ENCODE data around the gene ECE2.
A peak's percentile ranks its signal among the peaks of the same experiment; 100 is the strongest.

The ECE2 gene

GRCh38 chr3:184315871-184316661 lies 40.2 kb downstream of the ECE2 start:
- H3K4me3 ChIP-seq (ENCODE audit: low read depth, low read length): peak overlapping the region; percentile 96
- H3K4me1 ChIP-seq (ENCODE audit: control insufficient read depth, insufficient read depth, low read length): peaks cover 4% of the 10 kb centered on the region; the same call in 1 of the 2 replicates
- H3K27ac ChIP-seq (ENCODE audit: extremely low read depth, low read depth, low read length): peak overlapping the region; percentile 100
- H3K36me3 ChIP-seq (ENCODE audit: control insufficient read depth in 2 of 2, insufficient read depth in 1 of 2, low read length in 2 of 2): peaks cover 16 to 59% of the 10 kb centered on the region in 2 experiments
- POLR2A ChIA-PET: interaction anchor here (0.9 to 1.3 kb wide), 4 partner anchors 8 to 19 kb away, joined by 3 to 5 read pairs (median 4); no protein-coding TSS in a partner anchor
- TF ChIP-seq SALL2 (tag by site-specific recombination; IDR thresholded peaks at IDR 0.05; ENCODE audit: borderline replicate concordance) (no peak), ZNF660 (tag by site-specific recombination; IDR thresholded peaks at IDR 0.05) (0 out of 2 replicates have a peak, but pooled peaks have one; percentile 11), HOXD13 (CRISPR knock-in tag; IDR thresholded peaks at IDR 0.05; ENCODE audit: borderline replicate concordance) (no peak), PRDM1 (tag by site-specific recombination; IDR thresholded peaks at IDR 0.05) (peak; percentile 85), ZIC2 (tag by site-specific recombination; IDR thresholded peaks at IDR 0.05) (peak; percentile 41; the same call in 1 of the 2 replicates), HIC1 (tag by site-specific recombination; IDR thresholded peaks at IDR 0.05) (peak; percentile 25; the same call in 1 of the 2 replicates), ZNF211 (tag by site-specific recombination; IDR thresholded peaks at IDR 0.05; ENCODE audit: low read depth) (no peak)
- CTCF ChIA-PET: interaction anchor here (1.4 kb wide), 1 partner anchor 10 kb away, joined by 3 read pairs; no protein-coding TSS in a partner anchor
- no peaks in the 10 kb centered on the region for H3K9me3 ChIP-seq (ENCODE audit: control insufficient read depth, insufficient read depth, low read depth, low read length)

GRCh38 chr3:184316792-184317191 lies 41.0 kb downstream of the ECE2 start:
- peak; percentile 61 for TF ChIP-seq ZNF76 (tag by site-specific recombination; IDR thresholded peaks at IDR 0.05; ENCODE audit: borderline replicate concordance, low read depth)
- no peak for TF ChIP-seq PRDM1 (tag by site-specific recombination; IDR thresholded peaks at IDR 0.05)
- TF ChIP-seq SCRT2 (tag by site-specific recombination; IDR thresholded peaks at IDR 0.05): 0 out of 2 replicates have a peak, but pooled peaks have one; percentile 22
- peak overlapping the region; percentile 96 for H3K4me3 ChIP-seq (ENCODE audit: low read depth, low read length)
- POLR2A ChIA-PET: interaction anchor here (0.9 kb wide), 1 partner anchor 9 kb away, joined by 3 read pairs; no protein-coding TSS in a partner anchor
- no peaks in the 10 kb centered on the region for H3K9me3 ChIP-seq (ENCODE audit: control insufficient read depth, insufficient read depth, low read depth, low read length)
- H3K4me1 ChIP-seq (ENCODE audit: control insufficient read depth, insufficient read depth, low read length): peaks cover 4% of the 10 kb centered on the region; the same call in 1 of the 2 replicates
- peaks cover 16 to 67% of the 10 kb centered on the region in 2 experiments for H3K36me3 ChIP-seq (ENCODE audit: control insufficient read depth in 2 of 2, insufficient read depth in 1 of 2, low read length in 2 of 2)
- H3K27ac ChIP-seq (ENCODE audit: extremely low read depth, low read depth, low read length): peak overlapping the region; percentile 48; the same call in 1 of the 2 replicates
- CTCF ChIA-PET: interaction anchor here (1.4 kb wide), 1 partner anchor 11 kb away, joined by 3 read pairs; no protein-coding TSS in a partner anchor

DNA sequence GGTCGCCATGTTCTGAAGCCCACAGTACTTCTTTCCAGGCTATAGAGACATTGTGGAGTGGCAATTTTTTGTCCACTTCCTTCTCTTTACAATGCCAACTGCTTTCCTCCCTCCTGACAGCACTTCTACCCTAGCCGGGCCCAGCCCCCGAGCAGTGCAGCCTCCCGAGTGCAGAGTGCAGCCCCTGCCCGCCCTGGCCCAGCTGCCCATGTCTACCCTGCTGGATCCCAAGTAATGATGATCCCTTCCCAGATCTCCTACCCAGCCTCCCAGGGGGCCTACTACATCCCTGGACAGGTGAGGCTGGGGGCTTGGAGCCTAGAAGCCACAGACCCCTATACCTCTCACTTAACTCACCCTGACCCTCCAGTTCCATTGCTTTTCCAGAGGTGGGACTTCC lies 41.4 kb downstream of the ECE2 start:
- Histone ChIP-seq H3K4me1 (ENCODE audit: control insufficient read depth, insufficient read depth, low read length) (peaks cover 4% of the 10 kb centered on the region; the same call in 1 of the 2 replicates), H3K4me3 (ENCODE audit: low read depth, low read length) (no peak overlapping the region; the same call in 1 of the 2 replicates), H3K9me3 (ENCODE audit: control insufficient read depth, insufficient read depth, low read depth, low read length) (no peaks in the 10 kb centered on the region), H3K27ac (ENCODE audit: extremely low read depth, low read depth, low read length) (no peak overlapping the region), H3K36me3 (ENCODE audit: control insufficient read depth in 2 of 2, insufficient read depth in 1 of 2, low read length in 2 of 2) (peaks cover 16 to 71% of the 10 kb centered on the region in 2 experiments)
- TF ChIP-seq KLF1 (tag by site-specific recombination; IDR thresholded peaks at IDR 0.05) (no peak), ZNF561 (tag by site-specific recombination; IDR thresholded peaks at IDR 0.05; ENCODE audit: borderline replicate concordance) (no peak), ZNF623 (tag by site-specific recombination; IDR thresholded peaks at IDR 0.05) (no peak), SP3 (tag by site-specific recombination; IDR thresholded peaks at IDR 0.05) (no peak)
- TF ChIP-seq, protein P1, sequence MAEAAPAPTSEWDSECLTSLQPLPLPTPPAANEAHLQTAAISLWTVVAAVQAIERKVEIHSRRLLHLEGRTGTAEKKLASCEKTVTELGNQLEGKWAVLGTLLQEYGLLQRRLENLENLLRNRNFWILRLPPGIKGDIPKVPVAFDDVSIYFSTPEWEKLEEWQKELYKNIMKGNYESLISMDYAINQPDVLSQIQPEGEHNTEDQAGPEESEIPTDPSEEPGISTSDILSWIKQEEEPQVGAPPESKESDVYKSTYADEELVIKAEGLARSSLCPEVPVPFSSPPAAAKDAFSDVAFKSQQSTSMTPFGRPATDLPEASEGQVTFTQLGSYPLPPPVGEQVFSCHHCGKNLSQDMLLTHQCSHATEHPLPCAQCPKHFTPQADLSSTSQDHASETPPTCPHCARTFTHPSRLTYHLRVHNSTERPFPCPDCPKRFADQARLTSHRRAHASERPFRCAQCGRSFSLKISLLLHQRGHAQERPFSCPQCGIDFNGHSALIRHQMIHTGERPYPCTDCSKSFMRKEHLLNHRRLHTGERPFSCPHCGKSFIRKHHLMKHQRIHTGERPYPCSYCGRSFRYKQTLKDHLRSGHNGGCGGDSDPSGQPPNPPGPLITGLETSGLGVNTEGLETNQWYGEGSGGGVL (tag by site-specific recombination; IDR thresholded peaks at IDR 0.05): no peak
- ChIA-PET CTCF (no interaction called here), POLR2A (no interaction called here)

Measured in HEK293 (cell line).